Measurements from ENCODE around the gene SYT14.

DNA sequence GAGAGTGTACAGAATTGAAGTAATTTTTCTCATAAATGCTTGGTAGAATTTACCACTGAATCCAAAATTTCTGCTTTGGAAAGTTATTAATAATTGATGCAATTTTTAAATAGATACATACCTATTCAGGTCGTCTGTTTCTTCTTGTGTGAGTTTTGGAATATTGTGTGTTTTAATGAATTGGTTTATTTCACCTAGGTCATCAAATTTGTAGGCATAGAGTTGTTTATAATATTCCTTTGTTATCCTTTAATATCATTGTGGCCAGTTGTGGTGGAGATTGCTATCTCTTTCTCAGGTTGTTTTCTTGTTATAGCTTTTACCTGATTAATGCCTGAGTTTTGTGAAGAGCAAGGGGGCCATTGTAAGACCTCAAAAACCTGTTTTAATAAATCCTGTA is 93.5 kb downstream of the SYT14 start:
- TF ChIP-seq, protein P1, sequence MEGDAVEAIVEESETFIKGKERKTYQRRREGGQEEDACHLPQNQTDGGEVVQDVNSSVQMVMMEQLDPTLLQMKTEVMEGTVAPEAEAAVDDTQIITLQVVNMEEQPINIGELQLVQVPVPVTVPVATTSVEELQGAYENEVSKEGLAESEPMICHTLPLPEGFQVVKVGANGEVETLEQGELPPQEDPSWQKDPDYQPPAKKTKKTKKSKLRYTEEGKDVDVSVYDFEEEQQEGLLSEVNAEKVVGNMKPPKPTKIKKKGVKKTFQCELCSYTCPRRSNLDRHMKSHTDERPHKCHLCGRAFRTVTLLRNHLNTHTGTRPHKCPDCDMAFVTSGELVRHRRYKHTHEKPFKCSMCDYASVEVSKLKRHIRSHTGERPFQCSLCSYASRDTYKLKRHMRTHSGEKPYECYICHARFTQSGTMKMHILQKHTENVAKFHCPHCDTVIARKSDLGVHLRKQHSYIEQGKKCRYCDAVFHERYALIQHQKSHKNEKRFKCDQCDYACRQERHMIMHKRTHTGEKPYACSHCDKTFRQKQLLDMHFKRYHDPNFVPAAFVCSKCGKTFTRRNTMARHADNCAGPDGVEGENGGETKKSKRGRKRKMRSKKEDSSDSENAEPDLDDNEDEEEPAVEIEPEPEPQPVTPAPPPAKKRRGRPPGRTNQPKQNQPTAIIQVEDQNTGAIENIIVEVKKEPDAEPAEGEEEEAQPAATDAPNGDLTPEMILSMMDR (IDR thresholded peaks at IDR 0.05) = no peak
- TF ChIP-seq POLR2A (IDR thresholded peaks at IDR 0.05) = no peak

All from heart left ventricle (tissue), 13 donors.